KBM-7 (cell line): ENCODE results near the gene TUBA4A.
A peak's percentile ranks its signal among the peaks of the same experiment; 100 is the strongest.
"Not testable (repeated sequence)": the region's sequence is repeated elsewhere in the genome, so short reads cannot be mapped to it uniquely, and the experiment has no call there.

Experiments used
- DNase-seq: peaks from one replicate; pipeline ENCODE4 v3.0.0-alpha.2; 2015
- in situ Hi-C: fragments of 300-500 bp; cut with MboI; formaldehyde crosslinking; loops from 2 replicates; pipeline ENCODE4 v1.14.3; 2020; ENCODE audit warnings: low sequenced_read_pairs, low pct_unique_long_range_greater_than_20kb, mixed read lengths

Gene TUBA4A

GRCh38 chr2:219287580-219288265 is 34.0 kb upstream of the TUBA4A start:
- DNase-seq, result peak; percentile 22
- in situ Hi-C loops, result no loop called here

GRCh38 chr2:219287116-219287440 is 33.4 kb upstream of the TUBA4A start:
- DNase-seq, in situ Hi-C loops: not testable (repeated sequence)

- no peak for DNase-seq
- in situ Hi-C loops, result no loop called here
These were observed 32.9 kb upstream of the TUBA4A start for GRCh38 chr2:219286436-219287115.

- in situ Hi-C loops, result no loop called here
- DNase-seq, result no peak
These were observed 32.2 kb upstream of the TUBA4A start for GRCh38 chr2:219285894-219286425.

GRCh38 chr2:219285373-219285735 is 31.6 kb upstream of the TUBA4A start:
- DNase-seq, result no peak
- in situ Hi-C loops, result no loop called here

GRCh38 chr2:219284501-219285372 is 31.0 kb upstream of the TUBA4A start:
- in situ Hi-C loops, result no loop called here
- DNase-seq, result no peak

- in situ Hi-C loops, result no loop called here
- no peak for DNase-seq
These were observed 29.3 kb upstream of the TUBA4A start for GRCh38 chr2:219282943-219283581.

GRCh38 chr2:219282375-219282774 is 28.7 kb upstream of the TUBA4A start:
- in situ Hi-C loops, result no loop called here
- DNase-seq, result no peak

- DNase-seq, result no peak
- in situ Hi-C loops, result no loop called here
These were observed 27.9 kb upstream of the TUBA4A start for GRCh38 chr2:219281588-219281987.

- in situ Hi-C loops, result no loop called here
- no peak for DNase-seq
These were observed 26.9 kb upstream of the TUBA4A start for GRCh38 chr2:219280651-219281050.

GRCh38 chr2:219279916-219280516 is 26.3 kb upstream of the TUBA4A start:
- DNase-seq, result no peak
- in situ Hi-C loops, result no loop called here

- DNase-seq, result peak; percentile 99
- in situ Hi-C loops, result no loop called here
These were observed 25.6 kb upstream of the TUBA4A start, which contains the start of gene DNAJB2 for GRCh38 chr2:219279151-219279915. DNAJB2 (plus strand) TSS chr2:219279366; CDS start chr2:219279834, 468 bp downstream.

- in situ Hi-C loops, result no loop called here
- no peak for DNase-seq
These were observed 25.0 kb upstream of the TUBA4A start for GRCh38 chr2:219278655-219279150.

- peak; percentile 87 for DNase-seq
- in situ Hi-C loops, result no loop called here
These were observed 24.3 kb upstream of the TUBA4A start for GRCh38 chr2:219277703-219278654.

GRCh38 chr2:219274361-219274921 is 20.7 kb upstream of the TUBA4A start:
- in situ Hi-C loops, result no loop called here
- DNase-seq, result no peak

- in situ Hi-C loops, result no loop called here
- DNase-seq, result no peak
These were observed 20.2 kb upstream of the TUBA4A start for GRCh38 chr2:219273937-219274336.

- in situ Hi-C loops, result no loop called here
- DNase-seq, result no peak
These were observed 19.3 kb upstream of the TUBA4A start for GRCh38 chr2:219272995-219273394.
